ENCODE measurements around the gene MGAT4B.

The MGAT4B gene

GRCh38 chr5:179812135-179812825 lies 5.6 kb upstream of the MGAT4B start:
- DNase-seq (ENCODE audit: low read depth in 2 of 2) = no peak

DNA sequence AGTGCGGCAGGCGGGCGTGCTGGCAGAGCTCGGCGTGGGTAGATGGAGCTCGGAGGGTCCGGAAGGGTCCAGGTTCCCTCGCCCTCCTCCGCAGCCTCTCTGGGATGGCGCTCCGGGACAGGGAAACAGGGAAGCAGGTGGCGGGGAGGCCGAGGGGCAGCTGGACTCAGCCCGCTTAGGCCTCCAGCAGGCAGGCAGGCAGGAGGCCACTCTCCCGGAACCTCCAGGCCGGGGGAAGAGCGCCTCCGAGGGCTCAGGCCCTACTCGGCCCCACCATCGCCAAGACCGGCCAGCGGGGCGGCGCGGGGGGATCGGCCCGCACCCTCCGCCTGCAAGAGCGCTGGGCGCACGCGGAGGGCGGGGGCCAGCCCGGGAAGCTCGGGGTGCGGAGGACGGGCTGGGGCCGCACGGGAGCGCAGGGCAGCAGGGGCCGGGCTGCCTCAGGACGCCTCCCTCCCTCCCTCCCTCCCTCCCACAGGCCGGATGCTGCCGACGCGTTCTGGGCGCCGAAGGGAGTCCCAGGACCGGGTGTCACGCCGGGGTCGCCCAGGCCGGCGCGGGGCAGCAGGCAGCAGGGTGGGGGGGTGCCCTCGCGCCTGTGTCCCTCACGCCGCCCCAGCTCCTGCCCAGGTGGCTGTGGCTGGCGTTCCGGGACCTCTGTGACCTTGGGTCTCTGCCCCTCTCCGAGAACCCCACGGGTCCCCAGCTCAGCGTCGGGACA lies 977 bp downstream of the MGAT4B start:
- no peak for DNase-seq (ENCODE audit: low read depth in 2 of 2)

- DNase-seq (ENCODE audit: low read depth in 2 of 2) = no peak
Measured at GRCh38 chr5:179805070-179805528, 1.6 kb downstream of the MGAT4B start.

GRCh38 chr5:179804555-179804947 lies 2.1 kb downstream of the MGAT4B start:
- DNase-seq (ENCODE audit: low read depth in 2 of 2) = no peak

GRCh38 chr5:179803651-179804554 lies 2.8 kb downstream of the MGAT4B start:
- DNase-seq (ENCODE audit: low read depth in 2 of 2) = peak in 1 of 2 donors; percentile 59

GRCh38 chr5:179802950-179803562 lies 3.6 kb downstream of the MGAT4B start:
- no peak for DNase-seq (ENCODE audit: low read depth in 2 of 2)

DNA sequence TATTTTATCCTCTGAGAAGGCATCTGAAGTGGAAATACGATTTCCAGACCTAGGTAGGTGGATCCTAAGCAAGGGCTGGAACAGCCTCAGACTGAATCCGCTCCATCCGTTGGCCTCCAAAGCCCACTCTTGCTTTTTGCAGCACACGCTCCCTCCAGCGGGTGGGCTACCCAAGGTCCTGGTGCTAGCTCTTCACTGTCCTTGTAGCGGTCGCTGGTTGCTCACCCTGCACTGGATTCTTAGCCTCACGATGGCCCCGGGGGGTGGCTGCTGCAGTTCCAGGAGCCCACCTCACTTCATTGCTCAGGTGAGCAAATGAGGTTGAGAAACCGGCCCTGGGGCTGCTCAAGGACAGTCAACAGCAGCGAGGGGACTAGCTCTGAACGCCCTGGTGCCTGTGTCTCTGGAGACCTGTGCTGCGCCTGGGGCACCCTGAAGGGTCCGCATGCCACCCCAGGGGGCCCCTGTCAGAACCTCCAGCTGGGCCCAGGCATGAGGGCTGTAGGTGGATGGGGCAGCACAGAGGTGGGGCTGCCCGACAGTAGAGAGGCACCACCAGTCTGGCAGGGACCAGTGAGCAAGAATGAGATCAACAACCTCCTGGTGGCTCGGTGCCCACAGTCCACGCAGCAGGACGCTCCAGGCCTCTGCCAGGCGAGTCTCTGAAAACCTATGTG lies 4.3 kb downstream of the MGAT4B start:
- no peak for DNase-seq (ENCODE audit: low read depth in 2 of 2)

DNA sequence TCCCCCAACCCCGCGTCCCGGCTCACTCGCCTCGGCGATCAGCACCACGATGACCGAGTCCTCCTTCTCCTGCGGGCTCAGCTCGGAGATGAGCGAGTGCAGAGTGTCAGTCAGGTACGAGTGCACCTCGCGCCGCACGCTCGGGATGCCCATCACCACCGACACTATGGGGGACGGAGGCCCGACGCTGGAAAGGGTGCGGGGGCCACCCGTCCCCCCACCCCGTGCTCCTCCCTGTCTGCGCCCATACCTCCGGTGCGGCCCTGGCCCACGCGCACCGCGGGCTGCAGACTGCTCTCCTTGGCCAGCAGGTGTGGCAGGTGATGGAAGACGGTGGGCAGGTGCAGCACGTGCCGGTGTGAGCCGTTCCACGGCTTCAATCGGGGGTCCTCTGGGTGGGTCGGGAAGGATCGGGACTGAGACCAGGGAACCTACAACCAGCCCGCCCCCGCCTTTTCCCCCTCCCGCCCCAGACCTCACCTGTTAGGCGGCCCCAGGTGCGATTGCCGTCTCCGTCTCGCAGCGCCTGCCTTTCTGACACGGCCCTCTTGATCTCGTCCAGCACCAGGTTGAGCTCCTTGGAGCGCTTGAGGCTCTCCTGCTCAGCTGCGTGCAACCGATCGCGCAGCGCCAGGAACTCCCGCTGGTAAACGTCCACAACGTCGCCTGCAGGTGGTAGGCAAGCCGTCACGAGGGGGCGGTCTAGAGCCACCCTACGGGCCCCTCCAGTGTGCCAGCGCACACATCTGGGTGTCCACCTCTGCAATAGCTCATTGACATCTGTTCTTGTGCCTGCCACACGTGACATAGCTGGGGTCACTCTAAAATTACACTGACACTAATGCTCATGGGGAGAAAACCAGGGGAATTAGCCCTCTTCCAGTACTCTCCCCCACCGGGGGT lies 5.1 kb downstream of the MGAT4B start:
- peak; percentile 67 to 84 for DNase-seq (ENCODE audit: low read depth in 2 of 2)

- no peak for DNase-seq (ENCODE audit: low read depth in 2 of 2)
Measured at GRCh38 chr5:179800696-179801201, 5.9 kb downstream of the MGAT4B start.

- DNase-seq (ENCODE audit: low read depth in 2 of 2) = no peak
Measured at GRCh38 chr5:179800071-179800695, 6.5 kb downstream of the MGAT4B start.

GRCh38 chr5:179799644-179799973 lies 7.1 kb downstream of the MGAT4B start:
- DNase-seq (ENCODE audit: low read depth in 2 of 2) = no peak

DNA sequence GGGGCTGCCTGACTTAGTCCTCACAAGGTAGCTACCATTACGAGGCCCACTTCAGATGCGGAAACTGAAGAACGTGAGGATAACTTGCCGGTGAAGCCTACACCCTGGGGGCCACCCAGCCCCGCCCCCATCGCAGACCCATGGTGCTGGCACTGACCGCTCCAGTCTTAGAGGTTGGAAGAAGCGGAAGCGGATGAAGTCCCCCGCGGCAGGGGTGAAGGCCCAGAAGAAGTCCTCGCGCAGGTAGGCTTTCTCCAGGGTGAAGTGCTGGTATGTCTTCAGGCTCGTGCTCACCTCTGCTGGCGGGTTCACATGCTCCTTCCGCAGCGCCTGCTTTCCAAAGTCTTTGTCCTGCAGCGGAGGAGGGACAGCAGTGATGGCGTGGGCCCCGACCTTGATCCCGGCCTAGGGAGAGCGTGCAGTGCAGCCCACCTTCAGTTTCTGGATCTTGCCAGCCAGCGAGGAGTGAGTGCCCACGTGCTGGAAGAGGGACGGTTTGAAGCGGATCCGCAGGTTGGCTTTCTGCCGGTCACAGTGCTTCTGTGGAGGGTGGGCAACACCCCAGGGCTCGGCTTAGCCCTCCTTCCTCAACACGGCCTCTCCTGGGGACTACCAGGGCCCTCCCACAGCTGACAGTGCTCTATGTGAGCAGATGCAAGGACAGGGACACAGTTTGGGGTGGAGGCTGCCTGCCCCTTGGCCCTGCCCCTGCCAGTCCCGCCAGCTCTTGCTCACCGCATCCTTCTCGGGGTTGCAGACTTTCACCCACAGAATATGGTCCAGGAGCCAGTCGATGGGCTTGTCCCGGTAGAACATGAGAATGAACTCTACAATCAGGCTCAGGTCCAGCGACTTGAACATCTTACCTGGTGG lies 7.7 kb downstream of the MGAT4B start:
- no peak for DNase-seq (ENCODE audit: low read depth in 2 of 2)

- no peak for DNase-seq (ENCODE audit: low read depth in 2 of 2)
Measured at GRCh38 chr5:179798144-179798770, 8.4 kb downstream of the MGAT4B start.

- DNase-seq (ENCODE audit: low read depth in 2 of 2) = no peak
Measured at GRCh38 chr5:179797741-179798140, 8.9 kb downstream of the MGAT4B start.

DNA sequence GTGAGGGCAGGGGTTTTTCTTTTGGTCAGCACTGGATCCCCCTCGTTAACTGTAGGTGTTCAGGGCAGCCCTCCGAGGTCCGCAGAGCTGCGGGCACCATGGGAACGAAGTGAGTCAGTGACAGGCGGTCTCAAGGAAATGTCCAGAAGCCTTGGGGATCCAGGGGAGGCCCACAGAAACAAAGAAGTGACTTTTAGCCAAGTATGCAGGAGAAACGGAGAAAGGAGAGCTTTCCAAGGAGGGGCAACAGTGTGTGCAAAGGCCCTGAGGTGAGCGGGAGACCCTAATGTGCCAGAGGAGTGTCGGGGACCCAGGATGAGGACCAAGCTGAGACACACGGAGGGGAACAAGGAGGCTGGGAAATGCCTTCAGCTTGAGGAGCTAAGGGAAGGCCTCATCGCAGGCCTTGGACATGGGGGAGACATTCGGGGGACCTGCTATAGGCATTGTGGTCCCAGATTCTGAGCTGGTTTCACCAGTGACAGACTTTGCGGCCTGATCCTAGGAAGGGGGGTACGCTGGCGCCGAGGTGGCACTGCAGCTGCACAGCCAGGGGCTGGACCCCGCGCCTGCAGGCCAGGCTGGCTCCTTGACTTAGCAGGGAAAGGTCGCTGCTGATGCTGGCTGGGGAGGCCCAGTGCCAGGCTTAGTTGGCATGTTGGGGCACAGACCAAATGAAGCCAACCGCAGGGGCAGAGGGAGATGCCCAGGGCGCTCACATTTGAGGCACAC lies 9.6 kb downstream of the MGAT4B start:
- no peak for DNase-seq (ENCODE audit: low read depth in 2 of 2)

DNA sequence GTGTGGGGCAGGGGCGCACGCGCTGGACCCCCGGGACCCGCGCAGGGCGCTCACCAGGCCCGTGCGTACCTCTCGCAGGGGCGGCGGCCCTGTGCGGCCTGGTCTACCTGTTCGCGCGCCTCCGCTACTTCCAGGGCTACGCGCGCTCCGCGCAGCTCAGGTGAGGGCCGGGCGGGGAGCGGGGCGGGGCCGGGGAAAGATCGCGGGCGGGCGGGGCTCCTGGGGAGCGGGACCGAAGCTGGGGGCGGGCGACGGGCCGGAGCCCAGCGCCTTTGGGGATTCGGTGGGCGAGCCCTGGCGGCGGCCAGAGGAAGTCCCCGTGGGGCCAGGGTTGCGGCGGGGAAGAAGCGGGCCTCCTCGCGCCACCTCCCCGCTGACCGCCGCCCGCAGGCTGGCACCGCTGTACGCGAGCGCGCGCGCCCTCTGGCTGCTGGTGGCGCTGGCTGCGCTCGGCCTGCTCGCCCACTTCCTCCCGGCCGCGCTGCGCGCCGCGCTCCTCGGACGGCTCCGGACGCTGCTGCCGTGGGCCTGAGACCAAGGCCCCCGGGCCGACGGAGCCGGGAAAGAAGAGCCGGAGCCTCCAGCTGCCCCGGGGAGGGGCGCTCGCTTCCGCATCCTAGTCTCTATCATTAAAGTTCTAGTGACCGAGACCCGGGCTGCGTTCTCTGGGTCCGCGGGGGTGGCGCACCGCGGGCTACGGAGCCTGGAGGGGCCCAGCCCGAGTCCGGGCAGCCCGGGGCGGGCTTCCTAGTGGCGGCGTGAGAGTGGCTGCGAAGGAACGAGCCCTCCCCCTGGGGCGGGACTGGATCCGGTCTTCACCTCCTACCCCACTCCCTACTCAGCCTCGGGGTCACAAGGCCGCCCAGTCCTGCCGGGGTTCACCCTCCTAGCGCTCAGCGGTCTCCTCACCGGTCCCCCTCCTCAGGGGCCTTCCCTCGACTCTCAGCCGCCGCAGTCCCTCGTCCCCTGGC lies 10.5 kb downstream of the MGAT4B start:
- peak in 1 of 2 donors; percentile 51 for DNase-seq (ENCODE audit: low read depth in 2 of 2)
